WTC11 (cell line): Measurements from ENCODE around the gene HINT3. TPM values are rescaled to one million over a fixed set of nuclear protein-coding genes. Genes with fewer than 3 reads are reported as not detected.

Experiments
- ATAC-seq: fragments of 200-7000 bp; cut with Tn5 transposase; 2 replicates; pipeline ENCODE4 v1.10.0; 2021; ENCODE audit warnings: mild to moderate bottlenecking, moderate library complexity
- CTCF ChIA-PET: fragments of 300-600 bp; sonication (Branson Sonifier 250); formaldehyde crosslinking; loops from one replicate; lab custom pipeline; 2021; ENCODE audit warnings: antibody characterized with exemption; lab: Charles Lee
- POLR2A ChIA-PET: fragments of 350-600 bp; sonication (Branson Sonifier 250); formaldehyde crosslinking; loops from one replicate; lab custom pipeline; 2021; ENCODE audit warnings: antibody characterized with exemption; lab: Charles Lee
- DNase-seq: peaks from one replicate; pipeline ENCODE4 v3.0.0; 2021; ENCODE audit warnings: low spot score
- H3K27ac Mint-ChIP-seq: 2 replicates; pipeline ENCODE4 v1.8.0; 2021; ENCODE audit warnings: mixed read lengths
- H3K27me3 Mint-ChIP-seq: 2 replicates; pipeline ENCODE4 v1.8.0; 2021; ENCODE audit warnings: low read depth, mild to moderate bottlenecking, moderate library complexity, mixed read lengths
- H3K36me3 Mint-ChIP-seq: 2 replicates; pipeline ENCODE4 v1.8.0; 2021; ENCODE audit warnings: mixed read lengths
- H3K4me1 Mint-ChIP-seq: 2 replicates; pipeline ENCODE4 v1.8.0; 2022; ENCODE audit warnings: mixed read lengths
- H3K4me3 Mint-ChIP-seq: 2 replicates; pipeline ENCODE4 v1.8.0; 2021; ENCODE audit warnings: mild to moderate bottlenecking, moderate library complexity, mixed read lengths
- H3K9me3 Mint-ChIP-seq: 2 replicates; pipeline ENCODE4 v1.8.0; 2021; ENCODE audit warnings: mixed read lengths
- AFF4 ChIP-seq: sonication (generic); formaldehyde crosslinking; IDR thresholded peaks from 2 replicates; pipeline ENCODE4 v1.8.1; 2023; ENCODE audit warnings: mild to moderate bottlenecking, missing genetic modification reagents, borderline replicate concordance
- ATF1 ChIP-seq: sonication (generic); formaldehyde crosslinking; IDR thresholded peaks from 2 replicates; pipeline ENCODE4 v1.8.1; 2023; ENCODE audit warnings: mild to moderate bottlenecking, moderate library complexity, missing genetic modification reagents
- CBFB ChIP-seq: sonication (generic); formaldehyde crosslinking; IDR thresholded peaks from 2 replicates; pipeline ENCODE4 v1.8.1; 2022; ENCODE audit warnings: mild to moderate bottlenecking, low read depth, missing genetic modification reagents
- CREM ChIP-seq: sonication (generic); formaldehyde crosslinking; IDR thresholded peaks from 2 replicates; pipeline ENCODE4 v1.8.1; 2022; ENCODE audit warnings: mild to moderate bottlenecking, missing genetic modification reagents, moderate library complexity
- E2F1 ChIP-seq: sonication (generic); formaldehyde crosslinking; IDR thresholded peaks from 2 replicates; pipeline ENCODE4 v1.8.0; 2022; ENCODE audit warnings: mild to moderate bottlenecking, missing genetic modification reagents
- E2F4 ChIP-seq: sonication (generic); formaldehyde crosslinking; IDR thresholded peaks from 2 replicates; pipeline ENCODE4 v1.8.1; 2022; ENCODE audit warnings: low read depth, mild to moderate bottlenecking, moderate library complexity, missing genetic modification reagents, borderline replicate concordance
- E2F5 ChIP-seq: sonication (generic); formaldehyde crosslinking; IDR thresholded peaks from 2 replicates; pipeline ENCODE4 v1.8.1; 2022; ENCODE audit warnings: mild to moderate bottlenecking, moderate library complexity, missing genetic modification reagents
- FOXK1 ChIP-seq: sonication (generic); formaldehyde crosslinking; IDR thresholded peaks from 2 replicates; pipeline ENCODE4 v1.8.0; 2022; ENCODE audit warnings: mild to moderate bottlenecking, moderate library complexity, missing genetic modification reagents
- GABPB1 ChIP-seq: sonication (generic); formaldehyde crosslinking; IDR thresholded peaks from 2 replicates; pipeline ENCODE4 v1.8.1; 2023; ENCODE audit warnings: mild to moderate bottlenecking, missing genetic modification reagents
- HMGA2 ChIP-seq: fragments of 250-450 bp; sonication (Bioruptor Pico); IDR thresholded peaks from 2 replicates; pipeline ENCODE4 v1.4.0; 2021; ENCODE audit warnings: mild to moderate bottlenecking, moderate library complexity
- NFYB ChIP-seq: sonication (generic); formaldehyde crosslinking; conservative IDR thresholded peaks from 2 replicates; pipeline ENCODE4 v1.8.0; 2022; ENCODE audit warnings: low read depth, missing genetic modification reagents
- SMAD4 ChIP-seq: sonication (generic); formaldehyde crosslinking; IDR thresholded peaks from 2 replicates; pipeline ENCODE4 v1.8.0; 2022; ENCODE audit warnings: mild to moderate bottlenecking, missing genetic modification reagents
- TEAD4 ChIP-seq: sonication (generic); formaldehyde crosslinking; IDR thresholded peaks from 2 replicates; pipeline ENCODE4 v1.8.0; 2022; ENCODE audit warnings: mild to moderate bottlenecking, missing genetic modification reagents
- TP53 ChIP-seq: sonication (generic); formaldehyde crosslinking; IDR thresholded peaks from 2 replicates; pipeline ENCODE4 v1.8.1; 2023; ENCODE audit warnings: mild to moderate bottlenecking, missing genetic modification reagents
- ZNF425 ChIP-seq: fragments of 250-450 bp; sonication (Bioruptor Pico); conservative IDR thresholded peaks from 2 replicates; pipeline ENCODE4 v1.9.0; 2021; ENCODE audit warnings: mild to moderate bottlenecking
- ZSCAN18 ChIP-seq: fragments of 250-450 bp; sonication (Bioruptor Pico); IDR thresholded peaks from 2 replicates; pipeline ENCODE4 v2.1.2; 2022; ENCODE audit warnings: mild to moderate bottlenecking, moderate library complexity
- total RNA-seq: library from RNA; stranded (reverse); gene quantifications from 3 replicates; pipeline ENCODE4 v1.2.3, GENCODE V29; 2021
- TF ChIP-seq, protein P1 (sequence below): sonication (generic); formaldehyde crosslinking; IDR thresholded peaks from 2 replicates; pipeline ENCODE4 v1.8.1; 2022; ENCODE audit warnings: missing genetic modification reagents, borderline replicate concordance
- TF ChIP-seq, protein P2 (sequence below): fragments of 200-600 bp; IDR thresholded peaks from 2 replicates; pipeline ENCODE4 v1.8.0; 2022; ENCODE audit warnings: antibody characterized with exemption
- TF ChIP-seq, protein P3 (sequence below): fragments of 250-450 bp; sonication (Bioruptor Pico); IDR thresholded peaks from 2 replicates; pipeline ENCODE4 v1.9.0; 2021; ENCODE audit warnings: moderate library complexity, mild to moderate bottlenecking, inconsistent platforms, borderline replicate concordance
- TF ChIP-seq, protein P4 (sequence below): sonication (generic); formaldehyde crosslinking; IDR thresholded peaks from 2 replicates; pipeline ENCODE4 v1.8.1; 2023; ENCODE audit warnings: mild to moderate bottlenecking, missing genetic modification reagents, moderate library complexity

The HINT3 gene
- total RNA-seq, 1 experiment from 2014 or later, result 9.4 TPM

- POLR2A ChIA-PET, result no interaction called here
These were observed 25.7 kb upstream of the HINT3 start for GRCh38 chr6:125930765-125931418.

More at GRCh38 chr6:125930765-125931418, 25.7 kb upstream of the HINT3 start:
- H3K4me3 Mint-ChIP-seq, result no peak overlapping the region
- no peaks in the 10 kb centered on the region for H3K36me3 Mint-ChIP-seq
- no peak overlapping the region for H3K27ac Mint-ChIP-seq
- ATAC-seq (no peak), DNase-seq (no peak)
- H3K4me1 Mint-ChIP-seq, result no peaks in the 10 kb centered on the region
- peaks cover 4% of the 10 kb centered on the region; the same call in 1 of the 2 replicates for H3K9me3 Mint-ChIP-seq
- CTCF ChIA-PET, result interaction anchor here (1.0 kb wide), 1 partner anchor 25 kb away, joined by 4 read pairs; no protein-coding TSS in a partner anchor
- TF ChIP-seq E2F4, result no peak
- no peak for TF ChIP-seq AFF4 (CRISPR knock-in tag)
- TF ChIP-seq, protein P1, sequence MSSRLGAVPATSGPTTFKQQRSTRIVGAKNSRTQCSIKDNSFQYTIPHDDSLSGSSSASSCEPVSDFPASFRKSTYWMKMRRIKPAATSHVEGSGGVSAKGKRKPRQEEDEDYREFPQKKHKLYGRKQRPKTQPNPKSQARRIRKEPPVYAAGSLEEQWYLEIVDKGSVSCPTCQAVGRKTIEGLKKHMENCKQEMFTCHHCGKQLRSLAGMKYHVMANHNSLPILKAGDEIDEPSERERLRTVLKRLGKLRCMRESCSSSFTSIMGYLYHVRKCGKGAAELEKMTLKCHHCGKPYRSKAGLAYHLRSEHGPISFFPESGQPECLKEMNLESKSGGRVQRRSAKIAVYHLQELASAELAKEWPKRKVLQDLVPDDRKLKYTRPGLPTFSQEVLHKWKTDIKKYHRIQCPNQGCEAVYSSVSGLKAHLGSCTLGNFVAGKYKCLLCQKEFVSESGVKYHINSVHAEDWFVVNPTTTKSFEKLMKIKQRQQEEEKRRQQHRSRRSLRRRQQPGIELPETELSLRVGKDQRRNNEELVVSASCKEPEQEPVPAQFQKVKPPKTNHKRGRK, result no peak
- no peak for TF ChIP-seq GABPB1 (CRISPR knock-in tag)
- no peak for TF ChIP-seq FOXK1
- TF ChIP-seq, protein P2, sequence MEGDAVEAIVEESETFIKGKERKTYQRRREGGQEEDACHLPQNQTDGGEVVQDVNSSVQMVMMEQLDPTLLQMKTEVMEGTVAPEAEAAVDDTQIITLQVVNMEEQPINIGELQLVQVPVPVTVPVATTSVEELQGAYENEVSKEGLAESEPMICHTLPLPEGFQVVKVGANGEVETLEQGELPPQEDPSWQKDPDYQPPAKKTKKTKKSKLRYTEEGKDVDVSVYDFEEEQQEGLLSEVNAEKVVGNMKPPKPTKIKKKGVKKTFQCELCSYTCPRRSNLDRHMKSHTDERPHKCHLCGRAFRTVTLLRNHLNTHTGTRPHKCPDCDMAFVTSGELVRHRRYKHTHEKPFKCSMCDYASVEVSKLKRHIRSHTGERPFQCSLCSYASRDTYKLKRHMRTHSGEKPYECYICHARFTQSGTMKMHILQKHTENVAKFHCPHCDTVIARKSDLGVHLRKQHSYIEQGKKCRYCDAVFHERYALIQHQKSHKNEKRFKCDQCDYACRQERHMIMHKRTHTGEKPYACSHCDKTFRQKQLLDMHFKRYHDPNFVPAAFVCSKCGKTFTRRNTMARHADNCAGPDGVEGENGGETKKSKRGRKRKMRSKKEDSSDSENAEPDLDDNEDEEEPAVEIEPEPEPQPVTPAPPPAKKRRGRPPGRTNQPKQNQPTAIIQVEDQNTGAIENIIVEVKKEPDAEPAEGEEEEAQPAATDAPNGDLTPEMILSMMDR, result no peak
- no peak for TF ChIP-seq NFYB
- no peak for TF ChIP-seq SMAD4
- TF ChIP-seq, protein P3, sequence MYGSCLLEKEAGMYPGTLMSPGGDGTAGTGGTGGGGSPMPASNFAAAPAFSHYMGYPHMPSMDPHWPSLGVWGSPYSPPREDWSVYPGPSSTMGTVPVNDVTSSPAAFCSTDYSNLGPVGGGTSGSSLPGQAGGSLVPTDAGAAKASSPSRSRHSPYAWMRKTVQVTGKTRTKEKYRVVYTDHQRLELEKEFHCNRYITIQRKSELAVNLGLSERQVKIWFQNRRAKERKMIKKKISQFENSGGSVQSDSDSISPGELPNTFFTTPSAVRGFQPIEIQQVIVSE (CRISPR knock-in tag), result no peak
- TF ChIP-seq E2F1, result no peak
- no peak for TF ChIP-seq CREM (CRISPR knock-in tag)
- no peak for TF ChIP-seq HMGA2 (CRISPR knock-in tag)
- TF ChIP-seq E2F5, result no peak
- TF ChIP-seq CBFB, result no peak
- TF ChIP-seq, protein P4, sequence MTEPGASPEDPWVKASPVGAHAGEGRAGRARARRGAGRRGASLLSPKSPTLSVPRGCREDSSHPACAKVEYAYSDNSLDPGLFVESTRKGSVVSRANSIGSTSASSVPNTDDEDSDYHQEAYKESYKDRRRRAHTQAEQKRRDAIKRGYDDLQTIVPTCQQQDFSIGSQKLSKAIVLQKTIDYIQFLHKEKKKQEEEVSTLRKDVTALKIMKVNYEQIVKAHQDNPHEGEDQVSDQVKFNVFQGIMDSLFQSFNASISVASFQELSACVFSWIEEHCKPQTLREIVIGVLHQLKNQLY (CRISPR knock-in tag), result no peak
- no peak for TF ChIP-seq TEAD4 (CRISPR knock-in tag)
- TF ChIP-seq ZNF425 (CRISPR knock-in tag), result no peak
- no peak for TF ChIP-seq ZSCAN18 (CRISPR knock-in tag)
- no peak for TF ChIP-seq TP53 (CRISPR knock-in tag)
- no peak for TF ChIP-seq ATF1 (CRISPR knock-in tag)
- H3K27me3 Mint-ChIP-seq, result peaks cover 4% of the 10 kb centered on the region
